DOHH2 (cell line): ENCODE measurements around the gene ABCD1.

Experiments used
- CTCF ChIP-seq: fragments of 200-600 bp; sonication (generic); IDR thresholded peaks from one replicate; pipeline ENCODE4 v1.5.1; 2014; ENCODE audit warnings: antibody characterized with exemption, mild to moderate bottlenecking, low read depth, low read length; ENCODE audit not compliant: poor library complexity, severe bottlenecking
- EZH2phosphoT487 ChIP-seq: fragments of 200-600 bp; sonication (generic); IDR thresholded peaks from 2 replicates; pipeline ENCODE4 v1.6.1; 2017; ENCODE audit warnings: borderline replicate concordance, mild to moderate bottlenecking, antibody characterized with exemption, low read length, moderate library complexity, mixed read lengths

GRCh38 chrX:153786669-153787068 is 62.0 kb downstream of the ABCD1 start:
- no peak for TF ChIP-seq CTCF
- TF ChIP-seq EZH2phosphoT487: no peak
